Measurements from ENCODE around the gene PROB1. TPM values are rescaled to one million over a fixed set of nuclear protein-coding genes. Genes with fewer than 3 reads are reported as not detected.

The PROB1 gene
- total and polyA plus RNA-seq, 9 of the 15 experiments (the other 6 are each of a cell fraction or from before 2014, with no cell fraction given) = 0.01 to 1.8 (median 0.47) TPM

- Histone ChIP-seq H3K27me3 (ENCODE audit: control insufficient read depth in 2 of 2, insufficient read depth in 2 of 2, low read length in 2 of 2) (no peaks in the 10 kb centered on the region), H3K4me2 (ENCODE audit: insufficient read depth, low read length) (no peak overlapping the region), H3K4me3 (no peak overlapping the region), H3K27ac (ENCODE audit: extremely low read depth, low read depth, low read length) (no peak overlapping the region), H3K9me3 (replicated peaks; ENCODE audit: control insufficient read depth, insufficient read depth, low read depth, low read length) (no peaks in the 10 kb centered on the region), H3K36me3 (ENCODE audit: control insufficient read depth, insufficient read depth, low read length) (no peaks in the 10 kb centered on the region), H4K20me1 (replicated peaks; ENCODE audit: control insufficient read depth, insufficient read depth, low read length) (no peaks in the 10 kb centered on the region), H2AFZ (ENCODE audit: low read depth, low read length) (no peak overlapping the region), H3K79me2 (ENCODE audit: control insufficient read depth, insufficient read depth, low read length) (no peaks in the 10 kb centered on the region), H3K4me1 (replicated peaks in 1 of 2; ENCODE audit: control insufficient read depth in 2 of 2, insufficient read depth in 2 of 2, low read length in 2 of 2) (peaks cover 4 to 13% of the 10 kb centered on the region in 2 experiments), H3K9ac (ENCODE audit: insufficient read depth in 1 of 2, low read depth in 2 of 2, low read length in 2 of 2) (0 out of 4 replicates have a peak overlapping the region, but pooled peaks of 1 of the 2 experiments have one; percentile 0), H3K9me1 (ENCODE audit: control insufficient read depth, insufficient read depth, low read length) (no peaks in the 10 kb centered on the region)
- POLR2A ChIA-PET = interaction anchor here (0.7 to 1.9 kb wide), 2 partner anchors 23 to 73 kb away, joined by 3 to 6 read pairs; partner anchors contain the start of gene DNAJC18
- intact Hi-C loops (cut with micrococcal nuclease) = loop anchor here (5.0 kb wide), 1 partner anchor 129 kb away; no protein-coding TSS in a partner anchor
- 76% methylated on average over 9 of the region's 9 CpGs for WGBS (ENCODE audit: insufficient coverage, low coverage, missing lambda C conversion rate)
- in situ Hi-C loops (cut with MboI) = loop anchor here (10.0 kb wide), 1 partner anchor 348 kb away; no protein-coding TSS in a partner anchor
- ATAC-seq = peak; percentile 26; the same call in 2 of the 3 replicates
- DNase-seq (ENCODE audit: extremely low read depth in 1 of 4, low spot score in 3 of 4) = no peak
- no peak for FAIRE-seq
- BruUV-seq (replicated peaks) = no TSS peak
- TF ChIP-seq BHLHE40 (IDR thresholded peaks at IDR 0.05; ENCODE audit: low read length) = no peak
- no peak for TF ChIP-seq ZNF830 (CRISPR knock-in tag; IDR thresholded peaks at IDR 0.05)
- no peak for TF ChIP-seq CREBBP (IDR thresholded peaks at IDR 0.05; ENCODE audit: low read depth, low read length)
- TF ChIP-seq ZNF316 (IDR thresholded peaks at IDR 0.05) = no peak
- TF ChIP-seq DDX20 (tag; IDR thresholded peaks at IDR 0.05; ENCODE audit: low read depth) = no peak
- TF ChIP-seq ZNF224 (CRISPR knock-in tag; IDR thresholded peaks at IDR 0.05) = no peak
- no peak for TF ChIP-seq ZNF324 (CRISPR knock-in tag; IDR thresholded peaks at IDR 0.05)
- TF ChIP-seq PML (IDR thresholded peaks at IDR 0.05; ENCODE audit: low read length) = no peak
- TF ChIP-seq ILK (tag; IDR thresholded peaks at IDR 0.05; ENCODE audit: borderline replicate concordance, low read depth) = no peak
- CTCF ChIA-PET (ENCODE audit: low intra/inter-chr PET ratio) = no interaction called here
These were observed 21.7 kb upstream of the PROB1 start for GRCh38 chr5:139416651-139417050.
